RCC 7860 (cell line): ENCODE results near the gene ZNF547.
A peak's percentile ranks its signal among the peaks of the same experiment; 100 is the strongest.

Experiments used
- DNase-seq: peaks from one replicate; pipeline ENCODE4 v3.0.0-alpha.2; 2015; ENCODE audit warnings: low spot score
- FAIRE-seq: peaks from 2 replicates; lab custom pipeline; 2012; peaks lifted over from hg19 to GRCh38; lab: Jason Lieb, UNC

ZNF547 gene

GRCh38 chr19:57362997-57363687 is at the start of gene ZNF547, which contains the start of gene TRAPPC2B:
Gene ZNF547, plus strand, starts transcription at chr19:57363551. Its CDS starts 5,005 bp downstream, at chr19:57368556.
Gene TRAPPC2B, plus strand, starts transcription at chr19:57363551. Its CDS starts 1,283 bp downstream, at chr19:57364834.
- peak; percentile 91 for FAIRE-seq
- DNase-seq = peak; percentile 93

GRCh38 chr19:57314146-57314545 is 49.2 kb upstream of the ZNF547 start:
- DNase-seq = no peak
- FAIRE-seq = no peak

- FAIRE-seq = no peak
- no peak for DNase-seq
Measured at GRCh38 chr19:57317503-57317902, 45.8 kb upstream of the ZNF547 start.

- FAIRE-seq (no peak), DNase-seq (no peak)
Measured at GRCh38 chr19:57319869-57320179, 43.5 kb upstream of the ZNF547 start.

GRCh38 chr19:57320180-57321084 is 42.9 kb upstream of the ZNF547 start, which contains the start of gene ZNF543:
Gene ZNF543, plus strand, starts transcription at chr19:57320472. Its CDS starts 382 bp downstream, at chr19:57320854.
- FAIRE-seq (peak; percentile 82), DNase-seq (peak; percentile 82)

GRCh38 chr19:57321116-57321515 is 42.2 kb upstream of the ZNF547 start:
- FAIRE-seq (no peak), DNase-seq (no peak)

GRCh38 chr19:57321751-57322150 is 41.6 kb upstream of the ZNF547 start:
- no peak for FAIRE-seq
- DNase-seq = no peak

- no peak for FAIRE-seq
- no peak for DNase-seq
Measured at GRCh38 chr19:57324992-57325391, 38.4 kb upstream of the ZNF547 start.

GRCh38 chr19:57327993-57328392 is 35.4 kb upstream of the ZNF547 start:
- FAIRE-seq = no peak

GRCh38 chr19:57334191-57334590 is 29.2 kb upstream of the ZNF547 start:
- DNase-seq (no peak), FAIRE-seq (no peak)

More at GRCh38 chr19:57327993-57328392, 35.4 kb upstream of the ZNF547 start:
- no peak for DNase-seq

- FAIRE-seq (no peak), DNase-seq (no peak)
Measured at GRCh38 chr19:57338877-57339276, 24.5 kb upstream of the ZNF547 start.

- FAIRE-seq = no peak
- DNase-seq = no peak
Measured at GRCh38 chr19:57342582-57342981, 20.8 kb upstream of the ZNF547 start.

- DNase-seq = no peak
- FAIRE-seq = no peak
Measured at GRCh38 chr19:57348136-57348535, 15.2 kb upstream of the ZNF547 start.

GRCh38 chr19:57350877-57351805 is 12.2 kb upstream of the ZNF547 start, which contains the start of gene ZNF304:
Gene ZNF304, plus strand, starts transcription at chr19:57351271. Its CDS starts 394 bp downstream, at chr19:57351665.
- DNase-seq (peak; percentile 82), FAIRE-seq (peak; percentile 84)

- FAIRE-seq (no peak), DNase-seq (no peak)
Measured at GRCh38 chr19:57351867-57352266, 11.5 kb upstream of the ZNF547 start.

GRCh38 chr19:57355916-57356315 is 7.4 kb upstream of the ZNF547 start:
- no peak for FAIRE-seq
- DNase-seq = no peak

- DNase-seq (no peak), FAIRE-seq (no peak)
Measured at GRCh38 chr19:57357406-57357805, 5.9 kb upstream of the ZNF547 start.

GRCh38 chr19:57359300-57359699 is 4.1 kb upstream of the ZNF547 start:
- no peak for DNase-seq
- FAIRE-seq = no peak

GRCh38 chr19:57362419-57362818 is 932 bp upstream of the ZNF547 start:
- no peak for DNase-seq
- no peak for FAIRE-seq

- DNase-seq (no peak), FAIRE-seq (no peak)
Measured at GRCh38 chr19:57363688-57364181, 384 bp downstream of the ZNF547 start.
